DMS53 treated with DMSO at 0.1 percent for 48 hours (cell line): ENCODE results near the gene FCN3.
A peak's percentile ranks its signal among the peaks of the same experiment; 100 is the strongest.

Source experiments
- DNase-seq: peaks from one replicate; lab custom pipeline; 2025; ENCODE audit not compliant: unreplicated experiment; lab: John Stamatoyannopoulos, UW

Gene FCN3

DNA sequence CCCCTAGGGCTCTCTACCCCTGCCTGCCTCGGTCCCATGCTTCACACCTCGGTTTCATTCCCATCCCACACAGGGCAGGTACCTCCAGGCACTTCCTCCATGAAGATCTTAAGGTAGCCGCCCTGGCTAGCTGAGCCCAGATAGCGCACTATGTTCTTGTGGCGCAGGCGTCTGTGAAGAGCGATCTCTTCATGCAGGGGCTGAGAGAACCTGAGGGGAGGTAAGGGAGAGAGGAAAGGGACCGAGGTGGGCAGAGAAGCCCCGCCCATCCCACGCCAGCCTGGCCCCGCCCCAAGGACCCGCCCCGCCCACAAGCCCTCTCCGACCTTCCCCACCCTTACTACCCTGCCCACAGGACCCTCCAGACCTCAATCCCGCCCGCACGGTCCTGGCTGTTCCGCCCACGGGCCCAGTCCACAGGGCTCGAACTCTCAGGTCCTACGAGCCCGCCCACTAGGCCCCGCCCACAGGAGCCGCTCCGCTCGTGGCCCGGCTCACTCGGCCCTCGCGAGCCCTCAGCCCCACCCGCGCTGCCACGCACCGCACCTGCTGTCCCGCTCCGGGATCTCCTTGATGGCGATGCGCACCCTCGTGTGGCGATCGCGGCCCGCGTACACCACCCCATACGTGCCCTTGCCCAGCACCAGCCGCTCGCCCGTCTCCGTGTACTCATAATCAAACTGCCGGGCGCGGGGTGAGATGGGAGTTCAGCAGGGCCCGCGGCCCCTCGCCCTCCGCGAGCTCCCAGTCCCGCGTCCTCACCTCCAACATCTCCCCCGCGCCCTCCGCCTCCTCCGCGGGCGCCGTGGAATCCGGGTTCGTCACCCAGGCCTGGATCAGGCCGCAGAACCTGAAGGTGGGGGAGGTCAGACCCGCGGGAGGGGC is 14.2 kb downstream of the FCN3 start:
- DNase-seq = no peak

DNA sequence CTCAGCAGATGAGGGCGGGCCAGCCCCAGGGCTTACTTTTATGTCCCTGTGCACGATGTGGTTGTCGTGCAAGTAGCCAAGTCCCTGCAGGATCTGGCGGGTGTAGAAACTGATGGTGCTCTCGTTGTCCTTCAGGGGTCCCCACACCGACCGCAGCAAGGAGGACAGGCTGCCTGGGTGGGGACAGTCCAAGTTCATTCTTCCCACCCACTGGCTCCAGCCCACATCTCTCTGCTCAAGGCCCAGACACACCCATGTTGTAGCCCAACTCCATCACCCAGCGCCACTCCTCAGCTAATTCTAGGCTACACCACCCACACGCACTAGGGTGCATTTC is 14.8 kb downstream of the FCN3 start:
- no peak for DNase-seq

DNA sequence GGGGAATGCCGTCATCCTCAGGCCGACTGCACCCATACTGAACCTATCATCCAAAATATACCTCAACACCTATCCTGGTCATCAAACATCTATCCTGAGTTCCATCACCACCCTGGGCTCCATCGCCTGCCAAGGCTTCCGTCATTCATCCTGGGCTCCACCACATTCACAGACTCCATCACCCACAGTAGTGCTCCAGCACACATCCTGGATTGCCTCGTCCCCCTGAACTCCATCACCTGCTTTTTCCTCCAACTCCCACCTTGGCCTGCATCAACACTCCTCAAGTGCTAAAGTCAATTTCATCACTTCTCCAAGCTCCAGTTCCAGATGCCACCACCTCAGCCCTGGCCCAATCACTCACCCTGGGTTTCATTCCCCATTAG is 15.7 kb downstream of the FCN3 start:
- no peak for DNase-seq

DNA sequence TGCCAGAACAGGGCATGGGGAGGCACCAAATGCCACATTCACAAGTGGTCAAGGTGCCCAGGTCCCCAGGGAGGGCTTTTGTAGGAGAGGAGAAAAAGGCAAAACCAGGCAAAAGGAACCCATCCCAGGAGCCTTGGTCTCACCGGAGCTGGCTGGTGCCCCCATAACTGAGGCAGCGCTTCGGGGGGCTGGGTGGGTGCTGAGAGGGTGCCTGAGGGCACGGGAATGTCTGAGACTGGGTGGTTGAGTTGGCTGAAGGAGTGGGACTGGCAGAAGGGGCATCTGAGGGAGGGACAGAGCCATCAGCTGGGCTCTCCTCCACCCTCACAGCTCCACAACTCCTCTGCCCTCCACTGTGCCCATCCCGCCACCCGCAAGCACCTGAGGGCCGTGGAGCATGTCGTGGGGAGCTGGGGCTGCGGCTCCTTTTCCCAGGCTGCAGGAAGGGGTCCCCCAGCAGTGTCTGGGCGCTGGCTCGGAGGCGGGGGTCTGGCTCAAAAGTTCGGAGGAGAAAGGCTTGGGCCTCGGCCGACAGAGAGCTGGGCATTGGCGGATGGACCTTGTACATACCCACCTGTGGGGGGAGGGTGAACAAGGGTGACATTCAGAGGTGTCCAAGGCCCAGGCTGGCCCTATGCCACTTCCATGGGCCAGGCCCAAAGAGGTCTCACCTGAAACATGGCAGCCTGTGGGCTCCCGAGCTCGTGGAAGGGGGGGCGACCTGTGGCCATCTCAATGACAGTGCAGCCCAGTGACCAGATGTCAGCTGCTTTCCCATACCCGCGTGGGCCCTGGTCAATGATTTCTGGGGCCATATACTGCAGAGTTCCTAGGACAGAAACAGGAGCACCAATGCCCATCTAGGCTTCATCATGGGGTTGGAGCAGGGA is 16.3 kb downstream of the FCN3 start:
- DNase-seq = no peak

DNA sequence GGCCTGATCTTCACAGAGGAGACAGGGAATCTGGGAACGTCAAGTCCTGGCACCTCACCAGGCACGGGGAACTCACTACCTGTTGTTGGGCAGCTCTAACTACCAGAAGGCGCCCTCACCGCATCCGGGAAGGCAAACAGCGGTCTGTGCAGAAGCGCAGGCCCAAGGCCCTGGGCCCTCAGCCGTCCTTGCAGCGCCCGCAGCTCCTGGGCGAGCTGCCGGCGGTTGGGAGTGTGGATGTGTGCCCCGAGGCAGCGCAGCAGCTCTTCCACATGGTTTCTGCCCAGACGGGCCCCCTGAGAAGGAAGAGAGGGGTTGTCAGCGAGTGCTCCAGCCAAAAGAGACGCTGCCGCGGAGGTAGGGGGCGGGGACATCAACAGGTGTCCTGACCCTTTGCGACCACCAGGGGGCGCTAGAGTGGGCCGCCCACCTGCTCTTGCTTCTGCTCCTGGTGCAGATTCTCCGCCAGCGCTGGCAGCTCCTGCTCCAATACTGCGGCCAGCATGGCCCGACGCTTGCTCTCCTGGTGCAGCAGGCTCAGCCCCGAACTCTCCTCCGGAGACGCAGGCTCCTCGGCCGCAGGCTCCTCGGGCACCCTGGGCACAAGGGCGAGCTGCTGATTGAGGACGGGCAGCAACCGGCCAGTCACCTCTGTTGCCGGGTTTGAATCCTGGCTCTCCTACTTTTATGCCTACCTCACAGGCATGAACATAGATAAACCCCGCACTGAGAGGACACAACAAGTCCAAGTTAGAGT is 17.2 kb downstream of the FCN3 start:
- DNase-seq = peak; percentile 57

DNA sequence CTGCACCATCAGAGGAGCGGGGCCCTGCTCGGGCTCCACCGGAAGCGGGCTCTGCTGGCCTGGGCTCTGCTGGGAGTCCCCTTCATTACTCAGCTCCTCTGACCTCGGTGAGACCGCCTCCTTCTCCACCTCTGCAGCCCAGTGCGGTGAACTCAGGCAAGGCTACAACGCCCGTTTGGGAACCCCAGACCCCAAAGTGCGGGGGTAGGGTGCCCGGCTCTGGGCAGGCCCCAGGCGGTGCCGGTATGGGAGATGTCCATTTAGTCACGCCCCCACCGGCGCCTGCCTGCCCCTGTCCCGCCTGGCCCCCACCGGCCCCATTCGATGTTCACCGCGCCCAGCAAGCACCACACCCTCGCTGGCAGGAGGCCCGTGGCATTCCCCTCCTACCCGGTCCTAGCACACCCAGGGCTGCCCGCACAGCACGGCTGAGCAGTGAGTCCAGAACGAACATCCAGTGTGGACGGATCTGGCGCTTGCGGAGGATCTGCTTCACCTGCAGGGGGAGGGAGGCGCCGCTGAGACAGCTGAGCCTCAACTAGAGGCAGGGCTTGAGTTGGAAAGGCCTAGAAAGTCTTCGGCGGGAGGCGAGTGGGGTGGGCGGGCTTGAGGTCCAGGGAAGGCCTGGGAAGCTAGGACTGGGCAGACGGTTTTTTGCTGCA is 17.9 kb downstream of the FCN3 start:
- no peak for DNase-seq

DNA sequence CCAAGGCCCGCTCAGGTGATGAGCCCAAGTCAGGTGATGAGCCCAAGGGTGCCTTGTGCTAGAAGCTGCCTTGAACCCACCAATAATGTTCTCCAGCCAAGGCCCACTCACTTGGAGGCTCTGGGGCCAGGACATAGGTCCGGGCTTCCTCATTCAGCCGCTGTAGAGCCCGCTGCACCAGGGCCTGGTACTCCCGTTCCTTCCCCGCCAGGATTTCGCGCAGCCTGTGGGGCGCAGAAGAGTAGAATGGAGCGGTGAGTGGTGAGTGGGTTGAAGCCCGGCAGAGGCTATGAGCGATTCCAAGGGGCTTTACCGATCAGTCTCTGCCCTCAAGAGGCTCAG is 18.4 kb downstream of the FCN3 start:
- DNase-seq = no peak

DNA sequence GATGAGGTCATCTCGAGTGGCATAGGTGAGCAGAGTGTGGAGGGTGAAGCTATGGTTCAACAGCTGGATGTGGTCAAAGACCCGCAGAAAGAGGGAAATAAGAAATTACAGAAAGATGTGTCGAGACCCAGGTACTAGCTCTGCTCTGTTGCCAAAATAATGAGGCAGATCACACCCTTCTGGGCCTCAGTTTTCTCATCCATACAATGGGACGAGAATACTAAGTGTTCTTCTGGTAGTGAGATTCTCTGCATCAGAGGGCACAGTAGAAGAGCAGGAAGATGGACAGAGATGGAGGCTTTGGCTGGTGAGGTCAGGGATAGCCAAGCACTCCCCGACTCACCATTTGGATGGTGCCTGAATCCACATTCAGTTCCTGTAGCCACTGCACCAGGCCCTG is 18.9 kb downstream of the FCN3 start:
- no peak for DNase-seq

DNA sequence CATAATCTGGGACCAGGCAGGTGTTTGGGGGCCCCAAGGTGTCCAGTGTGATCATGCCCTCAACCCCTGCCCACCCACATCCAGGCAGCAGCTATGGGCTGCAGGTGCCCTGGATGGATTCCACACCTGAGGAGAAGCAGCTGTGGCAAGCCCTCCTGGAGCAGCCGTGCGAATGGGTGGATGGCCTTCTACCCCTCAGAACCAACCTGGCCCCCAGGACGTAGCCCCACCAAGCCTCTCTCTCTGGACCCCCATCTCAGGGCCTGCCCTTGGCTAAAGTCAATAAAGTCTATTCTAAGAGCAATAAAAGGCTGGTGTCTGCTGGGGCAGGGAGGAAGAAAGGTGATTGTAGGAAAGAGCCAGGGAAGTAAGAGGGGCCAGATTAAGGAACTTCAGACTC is 21.0 kb downstream of the FCN3 start:
- DNase-seq = no peak

DNA sequence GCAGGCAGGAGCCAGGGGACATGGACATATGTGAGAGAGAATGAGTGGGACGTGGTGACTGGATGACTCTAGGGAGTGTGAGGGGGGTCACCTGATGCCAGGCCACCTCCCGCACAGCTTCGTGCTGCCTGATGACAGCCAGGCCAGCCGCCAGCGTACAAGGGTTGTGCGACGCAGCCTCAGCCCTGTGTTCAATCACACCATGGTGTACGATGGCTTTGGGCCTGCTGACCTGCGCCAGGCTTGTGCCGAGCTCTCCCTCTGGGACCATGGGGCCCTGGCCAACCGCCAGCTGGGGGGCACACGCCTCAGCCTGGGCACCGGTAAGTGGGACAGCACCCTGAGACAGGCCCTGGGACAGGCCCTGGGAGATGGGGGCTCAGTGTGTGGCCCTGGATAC is 21.5 kb downstream of the FCN3 start:
- no peak for DNase-seq

DNA sequence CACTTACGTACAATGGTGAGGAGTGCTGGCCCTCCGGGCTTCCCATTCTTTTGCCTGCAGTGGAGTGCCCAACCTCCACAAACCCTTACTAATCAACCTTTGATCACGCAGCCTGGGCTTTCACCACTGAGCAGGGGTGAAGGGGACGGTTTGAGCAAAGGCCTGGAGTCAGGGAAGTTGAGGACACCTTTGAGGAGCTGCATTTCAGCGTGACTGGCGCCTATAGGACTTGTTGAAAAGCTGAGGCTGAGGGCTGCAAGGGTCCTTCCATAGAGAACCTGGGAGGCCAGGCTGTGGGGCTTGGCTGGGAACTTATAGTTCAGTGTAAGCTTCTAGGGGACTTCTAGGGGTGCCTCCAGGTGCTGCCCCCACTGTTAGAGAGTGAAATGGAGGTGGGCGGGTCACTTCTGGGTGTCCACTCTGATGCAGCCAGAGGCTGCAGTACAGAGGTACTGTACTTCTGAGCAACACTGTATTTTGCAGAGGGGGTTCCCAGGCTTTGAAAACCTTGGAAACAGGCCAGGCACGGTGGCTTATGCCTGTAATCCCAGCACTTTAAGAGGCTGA is 23.0 kb downstream of the FCN3 start:
- DNase-seq = no peak

DNA sequence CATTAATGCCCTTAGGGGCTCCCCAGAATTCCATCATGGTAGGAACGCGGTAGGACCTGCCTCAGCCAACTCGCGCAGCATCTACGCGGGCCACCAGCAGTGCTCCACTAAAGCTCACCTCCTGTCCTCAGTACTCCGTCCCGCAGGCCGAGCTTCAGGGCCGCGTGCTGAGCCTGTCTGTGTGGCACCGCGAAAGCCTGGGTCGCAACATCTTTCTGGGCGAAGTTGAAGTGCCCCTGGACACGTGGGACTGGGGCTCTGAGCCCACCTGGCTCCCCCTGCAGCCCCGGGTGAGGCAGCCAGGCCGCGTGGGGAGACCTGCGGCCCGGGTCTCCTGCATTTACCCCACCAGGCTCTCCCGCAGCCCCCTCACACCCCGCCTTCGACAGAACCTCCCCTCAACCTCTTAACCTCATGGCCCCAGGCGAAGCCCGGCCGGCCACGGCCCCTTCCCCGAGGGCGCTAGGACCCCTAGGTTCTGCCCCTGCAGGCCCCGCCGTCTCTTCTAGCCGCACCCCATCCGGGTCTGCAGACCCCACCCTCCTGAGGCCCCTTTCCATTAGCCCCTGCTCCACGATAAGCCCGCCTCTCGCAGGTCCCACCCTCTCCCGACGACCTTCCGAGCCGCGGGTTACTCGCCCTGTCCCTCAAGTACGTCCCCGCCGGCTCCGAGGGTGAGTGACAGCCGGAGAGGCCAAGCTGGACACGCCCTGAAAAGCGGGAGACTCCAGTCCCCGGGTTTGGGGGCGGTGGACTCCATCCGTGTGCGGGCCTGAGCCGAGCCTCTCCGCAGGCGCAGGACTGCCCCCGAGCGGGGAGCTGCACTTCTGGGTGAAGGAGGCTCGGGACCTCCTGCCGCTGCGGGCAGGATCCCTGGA is 23.7 kb downstream of the FCN3 start:
- peak; percentile 37 for DNase-seq

DNA sequence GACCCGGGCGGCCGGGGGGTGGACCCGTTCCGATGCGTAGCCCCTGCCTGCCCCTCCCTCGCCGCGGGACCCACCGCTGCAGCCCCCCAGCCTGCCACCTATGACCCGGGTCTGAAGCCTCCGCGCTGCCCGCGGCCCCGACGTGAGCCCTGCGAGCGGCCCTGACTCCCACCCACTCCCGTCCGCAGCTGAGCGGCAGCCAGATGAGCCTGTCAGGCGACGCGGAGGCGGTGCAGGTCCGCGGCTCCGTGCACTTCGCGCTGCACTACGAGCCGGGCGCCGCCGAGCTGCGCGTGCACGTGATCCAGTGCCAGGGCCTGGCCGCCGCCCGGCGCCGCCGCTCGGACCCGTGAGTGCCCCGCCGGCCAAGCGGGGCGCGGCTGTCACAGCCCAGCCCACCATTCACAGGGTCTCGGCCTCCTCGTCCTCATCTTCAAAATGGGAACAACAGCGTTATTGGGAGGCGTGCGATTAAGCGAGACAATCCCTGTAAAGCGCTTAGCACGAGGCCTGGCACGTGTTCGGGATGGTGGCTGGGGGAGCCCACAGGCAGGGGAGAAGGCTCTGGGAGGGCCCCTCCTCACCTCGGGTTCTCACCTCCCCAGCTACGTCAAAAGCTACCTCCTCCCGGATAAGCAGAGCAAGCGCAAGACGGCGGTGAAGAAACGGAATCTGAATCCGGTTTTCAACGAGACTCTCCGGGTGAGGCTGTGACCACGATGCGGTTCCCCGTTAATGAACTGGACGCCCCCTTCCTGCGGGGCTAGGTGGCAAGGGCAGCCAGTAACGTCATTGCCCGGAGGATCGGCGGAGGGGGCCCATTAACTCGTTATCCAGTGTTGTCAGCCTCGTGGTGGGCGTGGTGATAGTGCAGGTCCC is 24.6 kb downstream of the FCN3 start:
- DNase-seq = peak; percentile 79

DNA sequence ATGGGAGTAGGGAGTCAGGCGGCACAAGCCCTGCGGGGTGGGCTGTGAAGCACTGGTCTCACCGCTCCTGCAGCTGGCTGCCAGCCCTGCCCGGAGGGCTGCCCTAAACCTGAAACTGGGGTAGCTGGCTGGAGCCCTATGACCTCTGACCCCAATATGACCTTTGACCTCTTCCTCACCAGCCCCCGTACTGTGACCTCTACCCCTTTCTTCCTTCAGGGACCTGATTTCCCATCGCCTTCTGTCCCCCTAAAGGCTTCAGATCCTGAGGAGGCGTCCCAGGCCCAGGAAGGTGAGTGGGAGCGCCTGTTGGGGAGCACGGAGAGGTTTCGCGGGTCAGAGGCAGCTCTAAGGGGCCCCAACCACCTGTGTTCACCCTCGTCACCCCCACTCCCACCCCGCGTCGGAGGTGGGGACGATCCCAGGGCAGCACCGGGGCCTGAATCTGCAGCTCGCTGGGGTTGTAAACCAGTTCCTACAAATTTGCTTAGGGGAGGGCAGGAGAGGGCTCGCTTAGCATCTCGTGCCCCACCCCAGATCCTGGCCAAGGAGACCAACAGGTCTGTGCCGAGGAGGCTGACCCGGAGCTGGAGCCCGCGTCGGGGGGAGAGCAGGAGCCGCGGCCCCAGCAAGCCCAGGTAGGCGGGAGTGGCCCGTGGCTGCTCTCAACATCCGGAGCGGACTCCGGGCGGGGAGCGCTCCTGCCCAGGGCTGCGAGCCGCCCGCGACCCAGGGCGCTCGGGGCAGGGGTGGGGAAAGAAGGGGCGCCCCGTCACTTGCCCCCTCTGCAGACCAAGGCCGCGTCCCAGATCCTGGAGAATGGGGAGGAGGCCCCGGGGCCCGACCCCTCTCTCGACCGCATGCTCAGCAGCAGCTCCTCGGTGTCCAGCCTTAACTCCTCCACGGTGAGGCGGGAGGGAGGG is 25.5 kb downstream of the FCN3 start:
- peak; percentile 67 for DNase-seq

DNA sequence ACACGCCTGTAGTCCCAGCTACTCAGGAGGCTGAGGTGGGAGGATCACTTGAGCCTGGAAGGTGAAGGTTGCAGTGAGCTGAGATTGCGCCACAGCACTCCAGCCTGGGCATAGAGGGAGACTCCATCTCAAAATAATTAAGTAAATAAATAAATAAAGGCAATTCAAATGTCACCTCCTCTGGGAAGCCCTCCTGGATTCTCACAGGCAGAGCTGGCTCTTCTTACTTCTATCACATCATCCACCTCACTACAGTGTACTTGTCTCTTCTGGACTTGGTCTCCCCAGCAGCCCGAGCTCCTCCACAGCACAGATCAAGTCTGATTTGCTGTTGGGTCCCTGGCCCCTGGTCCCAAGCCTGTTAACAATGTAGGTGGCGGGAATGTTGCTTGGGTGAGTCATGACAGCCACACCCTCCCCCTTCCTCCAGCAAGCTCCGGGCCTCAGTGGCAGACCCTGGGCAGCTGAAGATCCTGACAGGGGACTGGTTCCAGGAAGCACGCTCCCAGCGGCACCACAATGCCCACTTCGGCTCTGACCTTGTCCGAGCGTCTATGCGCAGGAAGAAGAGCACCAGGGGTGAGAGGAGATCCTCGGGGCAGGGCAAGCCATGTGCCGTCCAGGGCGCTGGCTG is 27.5 kb downstream of the FCN3 start:
- no peak for DNase-seq

DNA sequence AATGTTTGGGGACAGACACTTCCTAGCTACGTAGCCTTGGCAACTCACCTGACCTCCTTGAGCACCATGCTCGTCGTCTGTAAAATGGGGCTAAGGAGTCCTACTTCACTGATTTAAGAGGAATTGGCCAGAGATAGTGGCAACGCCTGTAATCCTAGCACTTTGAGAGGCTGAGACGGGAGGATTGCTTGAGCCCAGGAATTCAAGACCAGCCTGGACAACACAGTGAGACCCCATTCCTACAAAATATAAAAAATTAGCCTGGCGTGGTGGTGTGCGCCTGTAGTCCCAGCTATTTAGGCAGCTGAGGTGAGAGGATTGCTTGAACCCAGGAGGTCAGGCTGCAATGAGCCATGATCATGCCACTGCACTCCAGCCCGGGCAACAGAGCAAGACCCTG is 28.3 kb downstream of the FCN3 start:
- DNase-seq = no peak

DNA sequence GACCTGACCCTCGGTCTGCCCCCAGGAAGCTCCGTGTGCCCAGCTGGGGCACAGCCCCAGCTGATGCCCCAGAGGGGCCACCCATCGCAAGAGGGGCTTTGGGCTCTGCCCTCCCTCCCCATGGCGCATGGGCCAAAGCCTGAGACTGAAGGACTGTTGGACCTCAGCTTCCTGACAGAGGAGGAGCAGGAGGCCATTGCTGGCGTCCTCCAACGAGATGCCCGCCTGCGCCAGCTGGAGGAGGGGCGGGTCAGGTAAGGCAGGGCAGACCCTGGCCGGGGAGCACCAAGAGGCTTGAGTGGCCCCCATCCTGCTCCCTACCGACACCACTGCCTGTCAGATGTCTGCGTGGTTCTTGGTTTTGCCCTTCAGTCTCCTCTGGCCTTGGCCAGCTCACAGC is 29.4 kb downstream of the FCN3 start:
- no peak for DNase-seq
